Measurements from ENCODE around the gene ERVK3-1.

The ERVK3-1 gene

GRCh38 chr19:58364146-58364545, 59.0 kb downstream of the ERVK3-1 start:
- DNase-seq (ENCODE audit: low read depth): no peak

Measured in activated T-helper 9 cell treated with anti-CD3 and anti-CD28 coated beads, Interleukin-2, amount 50 U/mL, for 16 hours (primary cell).